ENCODE results near the gene SGCG.

DNA sequence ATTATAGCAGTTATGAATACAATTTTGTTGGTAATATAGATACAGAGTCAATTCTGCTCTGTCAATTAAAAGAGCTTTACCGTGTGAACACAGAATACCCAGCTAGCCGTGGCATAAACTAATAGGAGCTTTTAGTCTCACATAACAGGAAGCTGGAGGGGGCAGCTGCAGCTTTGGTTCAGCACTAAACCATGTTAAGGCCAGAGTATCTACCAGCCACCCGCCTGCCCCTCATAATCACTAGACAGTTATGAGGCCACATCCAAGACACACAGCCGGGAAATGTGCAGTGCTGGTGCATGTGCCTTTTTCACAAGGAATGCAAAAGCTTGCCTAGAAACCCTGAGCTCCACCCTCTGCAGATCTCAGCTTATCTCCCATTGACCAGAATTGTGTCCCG is 62.3 kb downstream of the SGCG start:
- no peak for TF ChIP-seq ZNF384 (IDR thresholded peaks at IDR 0.05)
- no peak for TF ChIP-seq FOXK2 (IDR thresholded peaks at IDR 0.05)
- no peak for TF ChIP-seq SP1 (IDR thresholded peaks at IDR 0.05)
- TF ChIP-seq FOXM1 (IDR thresholded peaks at IDR 0.05; ENCODE audit: borderline replicate concordance) = no peak
- TF ChIP-seq FOXA1 (IDR thresholded peaks at IDR 0.05) = no peak
- TF ChIP-seq SUZ12 (IDR thresholded peaks at IDR 0.05) = no peak

Measured in HEK293T (cell line).